Suprapubic skin (tissue), 4 donors: ENCODE results near the gene FBXL19.

Experiments
- CTCF ChIP-seq, 2 donors: fragments of 200-600 bp in 1 of 2; fragments of 450-650 bp in 1 of 2; sonication (generic) in 1 of 2; IDR thresholded peaks; one replicate each; pipeline ENCODE4 v1.5.1; 2016 to 2019; ENCODE audit warnings: antibody characterized with exemption in 2 of 2, mild to moderate bottlenecking in 1 of 2, moderate library complexity in 1 of 2
- EP300 ChIP-seq: sonication (generic); formaldehyde crosslinking; IDR thresholded peaks from one replicate; pipeline ENCODE4 v1.6.1; 2017; ENCODE audit warnings: antibody characterized with exemption
- POLR2A ChIP-seq, 2 donors: fragments of 450-650 bp; IDR thresholded peaks; one replicate each; pipeline ENCODE4 v1.6.1; 2017; ENCODE audit warnings: antibody characterized with exemption in 2 of 2, mild to moderate bottlenecking in 2 of 2, moderate library complexity in 2 of 2
- POLR2AphosphoS5 ChIP-seq, 3 donors: sonication (generic); formaldehyde crosslinking; IDR thresholded peaks; one replicate each; pipeline ENCODE4 v1.6.1; 2017; ENCODE audit warnings: antibody characterized with exemption in 3 of 3

DNA sequence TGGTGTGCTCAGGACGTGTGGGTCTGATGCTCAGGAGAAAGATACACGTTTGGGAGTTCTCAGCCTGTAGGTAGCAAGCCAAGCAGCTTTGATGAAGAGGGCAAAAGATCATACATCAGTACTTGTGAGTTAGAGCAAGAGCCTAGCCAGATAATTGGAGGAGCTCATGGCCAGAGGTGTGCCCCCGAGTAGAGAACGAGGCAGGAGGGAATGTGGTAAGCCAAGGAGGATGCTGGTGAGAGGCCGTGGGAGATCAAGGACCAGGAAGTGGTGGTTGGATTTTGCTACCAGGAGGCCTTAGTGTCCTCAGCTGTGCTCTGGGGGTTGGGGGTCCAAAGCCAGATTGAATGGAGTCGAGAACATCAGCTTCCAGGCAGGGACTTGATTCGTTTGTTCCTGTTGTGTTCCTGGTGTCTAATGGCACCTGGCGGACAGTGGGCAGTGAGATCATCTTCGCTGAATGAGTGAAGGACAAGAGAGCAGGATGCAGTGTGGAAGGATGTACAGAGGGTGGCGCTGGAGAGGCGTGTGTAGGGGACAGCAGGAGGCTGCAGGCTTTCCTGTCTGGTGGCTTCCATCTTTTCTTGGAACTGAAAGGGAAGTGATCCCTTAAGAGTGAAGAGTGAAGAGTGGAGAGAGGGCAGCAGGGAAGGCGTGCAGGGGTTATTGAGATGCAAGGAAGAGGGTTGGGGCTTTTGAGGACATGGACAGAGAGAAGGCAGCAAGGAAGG, 11.6 kb downstream of the FBXL19 start:
- no peak for TF ChIP-seq EP300
- TF ChIP-seq CTCF (IDR thresholded peaks at IDR 0.05): peak; percentile 18 to 62
- TF ChIP-seq POLR2AphosphoS5 (IDR thresholded peaks at IDR 0.05): no peak
- no peak for TF ChIP-seq POLR2A (IDR thresholded peaks at IDR 0.05)
